HepG2 (cell line): ENCODE results near the gene ZCCHC24. TPM values are rescaled to one million over a fixed set of nuclear protein-coding genes. Genes with fewer than 3 reads are reported as not detected.

Experiments
- ATAC-seq: fragments of 200-7000 bp; cut with Tn5 transposase; 3 replicates; pipeline ENCODE4 v1.9.1; 2020; ENCODE audit warnings: mild to moderate bottlenecking, moderate library complexity
- BruUV-seq: library from RNA; stranded (reverse); fragments of 400-500 nt; replicated peaks from 2 replicates; lab custom pipeline; 2021; lab: Mats Ljungman, UMichigan
- CTCF ChIA-PET: fragments of 300-600 bp; formaldehyde crosslinking; extraction: SDS; loops from one replicate; lab custom pipeline; 2021; ENCODE audit warnings: low total read pairs, inconsistent platforms, low intra/inter-chr PET ratio; lab: Yijun Ruan, JAX
- POLR2A ChIA-PET: fragments of 350-600 bp; sonication (Branson Sonifier 250); formaldehyde crosslinking; loops from one replicate; lab custom pipeline; 2020; ENCODE audit warnings: antibody characterized with exemption, inconsistent platforms; lab: Yijun Ruan, JAX
- DNase-seq: peaks from one replicate; pipeline ENCODE4 v3.0.0-alpha.2; 2015; ENCODE audit warnings: low spot score
- FAIRE-seq: peaks from 3 replicates; lab custom pipeline; 2011; peaks lifted over from hg19 to GRCh38; lab: Jason Lieb, UNC
- H2AFZ ChIP-seq: one replicate; pipeline ENCODE4 v1.6.1; 2011; ENCODE audit warnings: low read length, inconsistent platforms
- H3K27ac ChIP-seq: fragments of 300-600 bp; 3 replicates; pipeline ENCODE4 v1.8.0; 2011; ENCODE audit warnings: mixed run types, mild to moderate bottlenecking, mixed read lengths, low read length, inconsistent platforms; ENCODE audit not compliant: insufficient read depth; ENCODE audit errors: extremely low read length
- H3K27me3 ChIP-seq, 2 experiments: fragments of 200-600 bp in 1 of 2; 2 replicates in 1 of 2; 3 replicates in 1 of 2; pipeline versions ENCODE4 v1.6.0 to v1.8.0; 2011; ENCODE audit warnings: low read length in 2 of 2, mild to moderate bottlenecking in 2 of 2, moderate library complexity in 2 of 2, inconsistent platforms in 1 of 2; ENCODE audit not compliant: insufficient read depth in 2 of 2, control insufficient read depth in 1 of 2
- H3K36me3 ChIP-seq, 2 experiments: fragments of 200-600 bp in 1 of 2; replicated peaks in 1 of 2; 2 replicates in 1 of 2; 3 replicates in 1 of 2; pipeline versions ENCODE4 v1.5.1 to v1.8.0; 2011; ENCODE audit warnings: low read length in 2 of 2, inconsistent platforms in 1 of 2; ENCODE audit not compliant: insufficient read depth in 2 of 2, control insufficient read depth in 1 of 2
- H3K4me1 ChIP-seq: 2 replicates; pipeline ENCODE4 v1.5.1; 2012; ENCODE audit warnings: low read length, inconsistent platforms; ENCODE audit not compliant: insufficient read depth
- H3K4me2 ChIP-seq: 2 replicates; pipeline ENCODE4 v1.6.0; 2011; ENCODE audit warnings: low read depth, low read length, inconsistent platforms
- H3K4me3 ChIP-seq, 3 experiments: fragments of 200-600 bp in 1 of 3; sonication (generic), shearing (Covaris generic) in 1 of 3; replicated peaks in 1 of 3; 2 replicates each; pipeline ENCODE4 v1.5.1; 2011 to 2016; ENCODE audit warnings: low read length in 3 of 3, inconsistent platforms in 2 of 3, low read depth in 2 of 3, mild to moderate bottlenecking in 2 of 3, control low read depth in 1 of 3, mixed read lengths in 1 of 3; ENCODE audit not compliant: insufficient read depth in 1 of 3
- H3K79me2 ChIP-seq: one replicate; pipeline ENCODE4 v1.6.1; 2011; ENCODE audit warnings: low read length, inconsistent platforms; ENCODE audit not compliant: insufficient read depth
- H3K9ac ChIP-seq: 2 replicates; pipeline ENCODE4 v1.6.0; 2011; ENCODE audit warnings: mild to moderate bottlenecking, low read depth, low read length, inconsistent platforms; ENCODE audit not compliant: insufficient read depth
- H3K9me3 ChIP-seq: 2 replicates; pipeline ENCODE4 v1.5.1; 2012; ENCODE audit warnings: mild to moderate bottlenecking, low read length
- H4K20me1 ChIP-seq: 2 replicates; pipeline ENCODE4 v1.6.0; 2011; ENCODE audit warnings: inconsistent platforms, mild to moderate bottlenecking, low read length, moderate library complexity; ENCODE audit not compliant: insufficient read depth
- E2F5 ChIP-seq: sonication (generic); formaldehyde crosslinking; conservative IDR thresholded peaks from 2 replicates; pipeline ENCODE4 v1.4.0; 2020; ENCODE audit warnings: missing genetic modification reagents
- FOXC1 ChIP-seq: sonication (generic); formaldehyde crosslinking; IDR thresholded peaks from 2 replicates; pipeline ENCODE4 v1.8.0; 2022; ENCODE audit warnings: mild to moderate bottlenecking, missing genetic modification reagents, borderline replicate concordance
- GTF3A ChIP-seq: sonication (generic); formaldehyde crosslinking; conservative IDR thresholded peaks from 2 replicates; pipeline ENCODE4 v1.4.0; 2020; ENCODE audit warnings: mild to moderate bottlenecking, missing genetic modification reagents
- KLF12 ChIP-seq: sonication (generic); formaldehyde crosslinking; IDR thresholded peaks from 2 replicates; pipeline ENCODE4 v1.4.0; 2020; ENCODE audit warnings: missing genetic modification reagents, borderline replicate concordance
- KLF6 ChIP-seq: IDR thresholded peaks from 2 replicates; pipeline ENCODE4 v1.8.0; 2016; ENCODE audit warnings: missing biosample characterization, missing genetic modification reagents
- POLR2AphosphoS5 ChIP-seq: IDR thresholded peaks from 2 replicates; pipeline ENCODE4 v1.6.1; 2012; ENCODE audit warnings: low read depth, low read length
- ZNF282 ChIP-seq: fragments of 450-650 bp; IDR thresholded peaks from 2 replicates; pipeline ENCODE4 v1.6.1; 2018; ENCODE audit not compliant: partially characterized antibody
- ZNF382 ChIP-seq: sonication (generic); formaldehyde crosslinking; IDR thresholded peaks from 2 replicates; pipeline ENCODE4 v1.5.0; 2020; ENCODE audit warnings: missing genetic modification reagents, mild to moderate bottlenecking, borderline replicate concordance
- ZNF629 ChIP-seq: sonication (generic); formaldehyde crosslinking; conservative IDR thresholded peaks from 2 replicates; pipeline ENCODE4 v1.5.0; 2020; ENCODE audit warnings: missing genetic modification reagents
- WGBS: methylation state at CpG from one replicate; pipeline ENCODE4 v1.1.6; 2017; ENCODE audit warnings: low lambda C conversion rate; 5-methylcytosine and 5-hydroxymethylcytosine counted together
- in situ Hi-C: cut with HindIII; loops from 2 replicates; pipeline ENCODE4 v1.10.0; 2017; ENCODE audit warnings: low pct_unique_long_range_greater_than_20kb; ENCODE audit not compliant: extremely low pct_ligation_motif_present
- intact Hi-C: fragments of 100-400 bp; cut with micrococcal nuclease; formaldehyde crosslinking; loops from one replicate; pipeline ENCODE4 v1.10.0; 2022; ENCODE audit not compliant: unreplicated experiment
- polyA plus RNA-seq, 8 experiments: library from polyadenylated mRNA; depleted of rRNA in 3 of 8; stranded (reverse) in 7 of 8; unstranded in 1 of 8; fragments of >200 nt; fragmentation: Illumina TruSeq in 4 of 8; extraction: Trizol in 4 of 8; gene quantifications; 2 replicates each; pipeline versions ENCODE4 v1.2.1 to v1.2.3, GENCODE V29; 2011 to 2016; ENCODE audit warnings: low read depth in 4 of 8, missing spikeins in 1 of 8, mixed read lengths in 1 of 8; ENCODE audit not compliant: insufficient read depth in 1 of 8
- total RNA-seq, 5 experiments: library from RNA; depleted of rRNA; stranded (reverse); fragments of >200 nt; fragmentation: Illumina TruSeq; extraction: Trizol; gene quantifications; 2 replicates each; pipeline ENCODE4 v1.2.3, GENCODE V29; 2016; ENCODE audit warnings: low read depth in 1 of 5
- TF ChIP-seq, protein P1 (sequence below): sonication (generic); formaldehyde crosslinking; IDR thresholded peaks from 2 replicates; pipeline ENCODE4 v1.8.1; 2022; ENCODE audit warnings: mild to moderate bottlenecking, missing genetic modification reagents

The ZCCHC24 gene
- total and polyA plus RNA-seq, 2 of the 13 experiments (the other 11 are each of a cell fraction or from before 2014, with no cell fraction given): 3.1 to 7.9 TPM

GRCh38 chr10:79434821-79435251, 10.6 kb downstream of the ZCCHC24 start (continued):
- TF ChIP-seq E2F5 (CRISPR knock-in tag): no peak
- no peak for TF ChIP-seq ZNF382 (CRISPR knock-in tag)
- TF ChIP-seq KLF12: no peak
- TF ChIP-seq, protein P1, sequence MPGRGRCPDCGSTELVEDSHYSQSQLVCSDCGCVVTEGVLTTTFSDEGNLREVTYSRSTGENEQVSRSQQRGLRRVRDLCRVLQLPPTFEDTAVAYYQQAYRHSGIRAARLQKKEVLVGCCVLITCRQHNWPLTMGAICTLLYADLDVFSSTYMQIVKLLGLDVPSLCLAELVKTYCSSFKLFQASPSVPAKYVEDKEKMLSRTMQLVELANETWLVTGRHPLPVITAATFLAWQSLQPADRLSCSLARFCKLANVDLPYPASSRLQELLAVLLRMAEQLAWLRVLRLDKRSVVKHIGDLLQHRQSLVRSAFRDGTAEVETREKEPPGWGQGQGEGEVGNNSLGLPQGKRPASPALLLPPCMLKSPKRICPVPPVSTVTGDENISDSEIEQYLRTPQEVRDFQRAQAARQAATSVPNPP (CRISPR knock-in tag): no peak
- TF ChIP-seq FOXC1 (CRISPR knock-in tag): no peak
- no peak for TF ChIP-seq GTF3A
- TF ChIP-seq POLR2AphosphoS5: no peak
- no peak for TF ChIP-seq ZNF282

- in situ Hi-C loops: no loop called here
- no peak overlapping the region for H3K4me3 ChIP-seq
- H3K36me3 ChIP-seq: no peaks in the 10 kb centered on the region; a peak in 2 of 5 replicates
- 100% methylated on average over 3 of the region's 5 CpGs for WGBS
- no peak overlapping the region for H3K9ac ChIP-seq
- no peak for DNase-seq
- no peak for FAIRE-seq
- H2AFZ ChIP-seq: no peak overlapping the region
- no peaks in the 10 kb centered on the region for H3K79me2 ChIP-seq
- H3K27me3 ChIP-seq: no peaks in the 10 kb centered on the region
- TF ChIP-seq KLF6 (CRISPR knock-in tag): no peak
- peak; percentile 20; the same call in 1 of the 2 replicates for TF ChIP-seq ZNF629 (CRISPR knock-in tag)
- TF ChIP-seq, all 625 proteins: peak for 1
- ATAC-seq: no peak
- CTCF ChIA-PET: no interaction called here
- no peak overlapping the region for H3K27ac ChIP-seq
- H4K20me1 ChIP-seq: no peaks in the 10 kb centered on the region
- intact Hi-C loops: loop anchor here (5.0 kb wide), 1 partner anchor 33 kb away; no protein-coding TSS in a partner anchor
- no peak overlapping the region for H3K4me2 ChIP-seq
- BruUV-seq: no TSS peak
- peaks cover 56% of the 10 kb centered on the region for H3K4me1 ChIP-seq
- H3K9me3 ChIP-seq: no peaks in the 10 kb centered on the region
- POLR2A ChIA-PET: interaction anchor here (0.8 kb wide), 1 partner anchor 54 kb away, joined by 3 read pairs; no protein-coding TSS in a partner anchor
Observed at GRCh38 chr10:79434223-79434687, 11.2 kb downstream of the ZCCHC24 start.
